ENCODE data around the gene ELL2. TPM values are rescaled to one million over a fixed set of nuclear protein-coding genes. Genes with fewer than 3 reads are reported as not detected.
A peak's percentile ranks its signal among the peaks of the same experiment; 100 is the strongest.

The ELL2 gene
- polyA plus RNA-seq, 1 of the 3 experiments (the other 2 are of a cell fraction) = 18.4 TPM

GRCh38 chr5:96006291-96006690 is 44.6 kb upstream of the ELL2 start (continued):
- TF ChIP-seq FOSL2 (IDR thresholded peaks at IDR 0.05; ENCODE audit: borderline replicate concordance, low read depth) (no peak), REST (IDR thresholded peaks at IDR 0.05; ENCODE audit: low read depth, low read length) (no peak), SIN3A (IDR thresholded peaks at IDR 0.05; ENCODE audit: borderline replicate concordance, low read depth, low read length) (no peak)

GRCh38 chr5:96004754-96005153 is 43.1 kb upstream of the ELL2 start:
- Histone ChIP-seq H3K79me2 (ENCODE audit: insufficient read depth) (no peaks in the 10 kb centered on the region), H3K9me2 (no peaks in the 10 kb centered on the region), H3K36me3 (replicated peaks in 1 of 2; ENCODE audit: control insufficient read depth in 1 of 2, insufficient read depth in 2 of 2, low read length in 1 of 2) (no peaks in the 10 kb centered on the region), H2AFZ (ENCODE audit: low read depth) (no peak overlapping the region), H3K9ac (no peak overlapping the region), H3K27me3 (ENCODE audit: insufficient read depth) (no peaks in the 10 kb centered on the region), H3K9me3 (peaks cover 8% of the 10 kb centered on the region; the same call in 1 of the 2 replicates), H3K4me1 (ENCODE audit: control insufficient read depth in 1 of 2, insufficient read depth in 2 of 2, low read depth in 1 of 2, low read length in 1 of 2) (no peaks in the 10 kb centered on the region), H4K20me1 (ENCODE audit: insufficient read depth) (no peaks in the 10 kb centered on the region), H3K4me3 (ENCODE audit: low read depth in 2 of 2, low read length in 1 of 2) (no peak overlapping the region), H3K27ac (ENCODE audit: low read depth in 2 of 2, low read length in 1 of 2) (peak overlapping the region in 1 of 2 experiments; percentile 39; a peak in 2 of 4 replicates), H3F3A (replicated peaks; ENCODE audit: insufficient read depth) (peaks cover 12% of the 10 kb centered on the region), H3K4me2 (no peak overlapping the region)
- DNase-seq = no peak
- CTCF ChIA-PET = interaction anchor here (0.6 to 0.9 kb wide), 2 partner anchors 8 to 76 kb away, joined by 3 read pairs; no protein-coding TSS in a partner anchor
- POLR2A ChIA-PET = no interaction called here
- WGBS (ENCODE audit: low lambda C conversion rate) = 48% methylated on average over 1 of the region's 1 CpG
- TF ChIP-seq REST (IDR thresholded peaks at IDR 0.05; ENCODE audit: low read depth, low read length) = no peak
- no peak for TF ChIP-seq CHD2 (IDR thresholded peaks at IDR 0.05; ENCODE audit: low read length, partially characterized antibody)
- no peak for TF ChIP-seq GABPA (IDR thresholded peaks at IDR 0.05; ENCODE audit: low read depth)
- no peak for TF ChIP-seq TCF12 (IDR thresholded peaks at IDR 0.05)
- TF ChIP-seq NRF1 (IDR thresholded peaks at IDR 0.05; ENCODE audit: low read depth, low read length) = no peak
- no peak for TF ChIP-seq FOXM1 (IDR thresholded peaks at IDR 0.05; ENCODE audit: low read depth)
- no peak for TF ChIP-seq IRF3 (IDR thresholded peaks at IDR 0.05; ENCODE audit: low read depth, low read length)
- no peak for TF ChIP-seq FOSL2 (IDR thresholded peaks at IDR 0.05; ENCODE audit: borderline replicate concordance, low read depth)
- no peak for TF ChIP-seq MXI1 (IDR thresholded peaks at IDR 0.05; ENCODE audit: low read depth, low read length)

All from SK-N-SH (cell line).